ENCODE results near the gene KLF15.

KLF15 gene

DNA sequence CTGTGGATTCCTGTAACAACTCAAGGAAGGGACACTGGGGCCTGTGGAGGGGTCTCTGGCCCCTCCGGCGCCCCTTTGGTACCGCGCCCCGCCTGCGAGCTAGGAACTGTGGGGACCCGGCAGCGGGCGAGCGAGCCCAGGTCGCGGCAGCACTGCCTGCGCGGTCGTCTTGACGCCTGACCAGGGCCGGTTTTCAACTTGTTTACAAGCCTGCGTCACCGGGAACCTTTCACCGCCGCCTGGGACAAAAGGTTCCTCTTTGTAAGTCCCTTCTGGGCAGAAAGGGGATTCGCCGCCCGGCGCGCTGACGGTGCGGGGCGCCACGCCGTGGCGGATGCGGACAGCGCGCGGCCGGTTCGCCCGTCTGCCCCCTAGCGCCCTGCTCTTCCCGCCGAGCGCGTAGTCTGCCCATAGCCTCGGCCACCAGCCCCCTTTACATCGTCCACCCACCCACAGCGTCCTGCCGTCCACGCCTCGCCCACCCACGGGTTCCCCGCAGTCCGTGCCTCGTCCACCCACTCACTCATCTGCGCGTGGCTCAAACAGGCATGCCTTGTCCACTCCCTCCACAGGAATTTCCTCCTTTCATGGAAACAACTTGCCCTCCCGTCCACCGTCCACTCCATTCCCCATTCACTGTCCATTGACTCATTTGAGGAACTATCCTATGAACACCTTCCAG lies 32.0 kb upstream of the KLF15 start:
- FAIRE-seq = no peak

GRCh38 chr3:126381966-126382365 lies 24.8 kb upstream of the KLF15 start:
- FAIRE-seq = no peak

GRCh38 chr3:126380011-126380768 lies 23.0 kb upstream of the KLF15 start:
- no peak for FAIRE-seq

GRCh38 chr3:126378341-126378751 lies 21.1 kb upstream of the KLF15 start:
- FAIRE-seq = no peak

DNA sequence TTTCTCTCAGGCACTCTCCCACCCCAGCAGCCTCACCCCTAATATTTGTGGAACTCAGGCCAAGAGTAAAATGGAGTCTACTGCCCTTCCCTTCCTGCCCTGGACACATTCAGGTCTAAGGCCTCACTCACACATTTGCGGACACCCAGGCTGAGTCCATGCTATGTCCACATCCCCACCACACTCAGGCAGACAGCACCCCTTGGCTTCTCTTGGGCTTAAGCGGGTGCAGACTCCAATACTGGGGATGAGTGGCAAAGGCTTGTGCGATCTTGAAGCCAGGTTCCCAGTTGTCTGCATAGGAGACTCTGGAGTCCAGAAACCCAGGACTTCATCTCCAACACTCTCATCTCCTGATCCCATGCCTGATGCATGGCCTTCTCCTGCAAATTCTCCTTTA lies 20.0 kb upstream of the KLF15 start:
- no peak for FAIRE-seq

- FAIRE-seq = no peak
These were observed 19.2 kb upstream of the KLF15 start for GRCh38 chr3:126376444-126376843.

- FAIRE-seq = no peak
These were observed 18.7 kb upstream of the KLF15 start for GRCh38 chr3:126375835-126376331.

DNA sequence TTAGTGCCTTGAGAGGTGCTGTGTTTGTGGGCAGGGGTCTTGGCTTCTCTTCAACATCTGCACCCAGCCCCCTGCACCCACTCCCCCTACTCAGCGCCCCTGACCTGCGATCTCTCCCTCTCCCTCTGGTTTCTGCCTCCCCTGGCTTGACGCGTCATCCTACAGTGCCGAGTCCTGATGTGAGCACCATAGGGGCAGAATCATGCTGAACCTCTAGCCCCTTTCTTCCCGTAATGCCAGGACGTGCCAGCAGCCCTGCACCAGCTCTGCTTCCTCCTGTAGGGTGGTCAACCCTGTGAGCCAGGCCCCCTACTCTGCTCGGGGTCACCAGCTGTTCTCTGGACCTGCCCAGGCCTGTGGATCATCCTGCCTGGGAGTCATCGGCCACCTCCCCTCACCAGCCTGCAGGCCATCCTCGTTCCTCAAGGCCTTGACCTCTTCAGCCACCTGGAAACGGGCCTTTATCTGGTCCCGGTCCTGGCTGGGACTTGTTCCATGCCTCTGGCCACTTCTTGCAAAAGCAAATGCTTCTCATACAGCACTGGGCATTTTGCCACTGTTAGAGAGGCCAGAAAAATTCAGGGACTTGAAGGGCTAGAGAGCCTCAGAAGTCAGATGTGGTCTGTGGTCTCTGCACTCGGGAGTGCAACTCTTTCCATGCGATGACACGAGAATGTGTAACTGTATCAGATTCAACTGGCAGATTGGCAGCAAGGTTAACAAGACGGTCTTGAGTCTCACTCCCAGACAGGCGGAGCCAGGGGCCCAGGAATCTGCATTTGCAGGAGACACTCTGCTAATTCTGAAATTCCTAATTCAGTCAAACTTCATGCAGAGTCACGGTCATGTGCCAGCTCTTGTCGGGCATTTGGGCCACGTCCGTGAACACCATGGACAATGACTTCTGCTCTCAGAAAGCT lies 16.7 kb upstream of the KLF15 start:
- no peak for FAIRE-seq

DNA sequence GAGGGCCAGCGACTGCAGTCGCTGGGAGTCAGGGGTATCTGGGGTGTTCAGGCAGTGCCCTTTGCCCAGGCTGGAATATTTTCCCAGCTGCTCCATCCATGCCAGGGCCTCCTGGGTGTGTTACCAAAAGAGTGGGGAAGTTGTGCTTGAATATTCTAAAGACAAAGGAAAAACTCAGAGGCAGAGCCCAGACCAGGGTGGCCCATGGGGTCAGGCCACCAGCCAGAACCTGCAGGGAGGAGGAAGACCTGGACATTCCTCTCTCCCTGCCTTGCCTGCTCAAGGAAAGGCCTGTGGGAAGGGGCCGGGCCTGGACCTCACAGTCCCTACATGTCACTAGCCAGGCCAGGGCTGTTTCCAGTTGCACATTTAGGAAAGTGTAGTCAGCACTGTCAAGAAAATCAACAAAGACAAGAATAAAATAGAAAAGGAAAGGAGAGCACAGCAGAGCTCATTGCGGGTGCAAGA lies 16.0 kb upstream of the KLF15 start:
- no peak for FAIRE-seq

DNA sequence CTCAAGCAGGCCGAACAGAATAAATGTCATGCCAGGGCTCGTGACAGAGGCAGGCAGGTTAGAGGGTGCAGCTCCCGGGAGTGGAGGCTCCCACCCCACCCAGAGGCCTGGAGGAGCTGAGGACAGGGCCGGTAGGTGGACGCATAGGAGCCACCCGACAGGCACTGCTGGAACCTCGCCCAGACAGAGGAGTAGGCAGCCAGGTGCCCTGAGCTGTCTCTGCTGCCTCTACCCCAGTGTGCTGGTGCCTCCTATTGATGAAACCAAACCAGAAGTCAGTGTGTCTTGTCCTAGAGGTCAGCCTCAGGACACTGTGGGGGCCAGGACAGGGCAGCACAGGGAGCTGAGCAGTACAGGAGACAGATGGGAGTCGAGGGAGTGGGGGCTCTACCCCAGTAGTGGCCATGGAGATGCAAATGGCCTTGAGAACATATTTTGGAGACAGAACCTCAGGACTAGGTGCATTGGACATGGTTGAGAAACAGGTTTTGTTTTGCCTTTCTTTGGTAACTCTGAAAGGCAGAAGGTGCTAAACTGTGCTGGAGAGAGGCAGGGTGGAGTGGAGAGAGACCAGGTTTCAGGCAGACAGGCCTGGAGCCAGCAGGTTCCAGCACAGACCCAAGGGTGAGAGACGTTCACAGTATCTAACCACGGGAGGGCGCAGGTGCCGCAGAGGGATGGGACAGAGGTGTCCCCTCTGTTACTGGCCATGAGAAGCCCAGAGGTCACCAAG lies 15.4 kb upstream of the KLF15 start:
- FAIRE-seq = no peak

DNA sequence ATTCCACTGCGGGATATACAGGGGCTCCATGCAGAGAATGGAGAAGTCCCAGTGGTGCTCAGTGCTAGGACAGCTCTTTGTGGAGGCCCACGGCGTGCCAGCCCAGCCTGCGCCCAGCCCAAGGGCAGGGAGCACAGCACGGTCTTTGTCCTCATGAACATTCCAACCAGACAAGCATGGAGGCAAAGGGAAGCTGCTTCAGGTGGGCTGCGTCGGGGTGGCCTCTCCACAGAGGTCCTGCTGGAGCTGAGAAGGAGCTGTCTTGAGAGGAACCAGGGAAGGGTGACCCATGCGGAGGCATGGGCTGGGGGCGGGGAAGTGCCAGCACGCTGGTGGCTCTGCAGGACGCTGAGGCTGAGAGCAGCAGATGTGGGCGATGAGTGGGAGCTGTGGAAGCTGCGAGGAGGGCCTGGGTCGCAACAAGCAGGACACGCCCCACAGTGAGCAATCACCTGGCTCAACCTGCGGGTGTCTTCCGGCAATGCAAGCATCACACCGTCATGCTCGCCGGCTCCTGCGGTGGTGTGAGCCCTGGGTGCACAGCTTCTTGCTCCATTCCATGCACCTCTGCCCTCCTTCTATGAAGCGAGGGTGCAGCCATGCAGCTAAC lies 14.0 kb upstream of the KLF15 start:
- FAIRE-seq = no peak

GRCh38 chr3:126370606-126371005 lies 13.4 kb upstream of the KLF15 start:
- FAIRE-seq = no peak

GRCh38 chr3:126370055-126370454 lies 12.8 kb upstream of the KLF15 start:
- FAIRE-seq = no peak

GRCh38 chr3:126369490-126369889 lies 12.3 kb upstream of the KLF15 start:
- no peak for FAIRE-seq

GRCh38 chr3:126367316-126367805 lies 10.2 kb upstream of the KLF15 start:
- FAIRE-seq = no peak

- FAIRE-seq = no peak
These were observed 8.4 kb upstream of the KLF15 start for GRCh38 chr3:126365351-126366277.

DNA sequence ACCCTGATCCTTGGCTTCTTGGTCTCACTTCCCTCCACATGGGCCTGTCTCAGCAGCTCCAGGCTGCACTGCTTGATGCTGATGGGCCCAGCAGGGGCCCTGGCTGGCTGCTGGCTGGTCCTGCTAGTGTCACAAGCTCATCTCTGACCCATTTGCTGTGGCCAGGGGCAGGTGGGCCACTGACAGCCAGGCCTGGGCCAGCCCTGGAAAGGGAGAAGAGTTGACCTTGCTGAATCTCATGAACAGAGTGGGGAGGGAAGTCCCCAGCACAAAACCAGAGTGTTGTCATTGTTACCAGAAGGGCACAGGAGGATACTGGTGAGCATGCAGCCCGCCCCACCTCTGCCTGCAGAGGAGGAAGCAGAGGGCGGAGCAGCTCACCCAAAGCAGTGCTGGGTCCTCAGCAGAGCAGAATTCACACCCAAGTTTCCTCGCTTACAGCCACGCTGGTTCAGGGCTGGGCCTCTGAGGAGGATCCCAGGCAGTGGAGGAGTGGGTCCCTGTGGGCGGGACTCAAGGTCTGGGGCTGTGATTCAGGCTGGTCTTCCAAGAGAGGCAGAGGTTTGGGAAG lies 7.6 kb upstream of the KLF15 start:
- no peak for FAIRE-seq

GRCh38 chr3:126364130-126364695 lies 7.0 kb upstream of the KLF15 start:
- no peak for FAIRE-seq

GRCh38 chr3:126361211-126361610 lies 4.0 kb upstream of the KLF15 start:
- no peak for FAIRE-seq

GRCh38 chr3:126360714-126361060 lies 3.5 kb upstream of the KLF15 start:
- FAIRE-seq = no peak

All from TTC549 (cell line).